COLO829 (cell line): Measurements from ENCODE around the gene TRIM69.
"Not testable (repeated sequence)": the region's sequence is repeated elsewhere in the genome, so short reads cannot be mapped to it uniquely, and the experiment has no call there.

Experiments used
- DNase-seq: peaks from one replicate; pipeline ENCODE4 v3.0.0; 2012; ENCODE audit warnings: low spot score

Gene TRIM69, protein sequence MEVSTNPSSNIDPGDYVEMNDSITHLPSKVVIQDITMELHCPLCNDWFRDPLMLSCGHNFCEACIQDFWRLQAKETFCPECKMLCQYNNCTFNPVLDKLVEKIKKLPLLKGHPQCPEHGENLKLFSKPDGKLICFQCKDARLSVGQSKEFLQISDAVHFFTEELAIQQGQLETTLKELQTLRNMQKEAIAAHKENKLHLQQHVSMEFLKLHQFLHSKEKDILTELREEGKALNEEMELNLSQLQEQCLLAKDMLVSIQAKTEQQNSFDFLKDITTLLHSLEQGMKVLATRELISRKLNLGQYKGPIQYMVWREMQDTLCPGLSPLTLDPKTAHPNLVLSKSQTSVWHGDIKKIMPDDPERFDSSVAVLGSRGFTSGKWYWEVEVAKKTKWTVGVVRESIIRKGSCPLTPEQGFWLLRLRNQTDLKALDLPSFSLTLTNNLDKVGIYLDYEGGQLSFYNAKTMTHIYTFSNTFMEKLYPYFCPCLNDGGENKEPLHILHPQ

DNA sequence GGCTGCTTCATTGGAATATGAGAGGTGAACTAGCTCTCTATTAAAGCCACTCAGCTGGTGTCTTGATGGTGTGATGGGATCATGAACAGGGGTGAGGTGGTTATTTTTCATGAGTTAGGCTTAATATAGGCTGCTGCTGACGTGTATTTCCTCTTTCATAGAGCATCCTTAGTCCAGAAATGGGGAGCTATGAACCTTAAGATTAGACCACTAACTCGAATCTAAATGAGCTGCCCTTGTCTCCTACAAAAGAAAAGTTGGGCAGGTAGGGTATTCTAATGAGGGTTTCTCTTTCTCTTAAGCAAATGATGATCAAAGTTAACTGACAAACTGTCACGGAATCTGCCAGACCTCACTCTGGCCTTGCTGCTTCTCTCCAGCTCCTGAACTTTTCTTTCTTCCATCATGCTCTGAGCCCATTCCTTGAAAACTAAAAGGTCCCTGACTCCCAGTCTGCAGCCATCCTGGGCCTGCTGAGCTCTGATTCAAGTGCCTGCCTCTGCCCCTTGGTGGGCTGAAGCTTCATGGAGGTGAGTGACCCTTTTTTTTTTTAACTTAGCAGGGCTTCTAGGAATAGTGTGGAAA is at the start of gene TRIM69:
TSS of gene TRIM69 (plus strand) at position 348 of the 585 bp plus-strand sequence. CDS start at position 525, 177 bp downstream.
- DNase-seq, result no peak

DNA sequence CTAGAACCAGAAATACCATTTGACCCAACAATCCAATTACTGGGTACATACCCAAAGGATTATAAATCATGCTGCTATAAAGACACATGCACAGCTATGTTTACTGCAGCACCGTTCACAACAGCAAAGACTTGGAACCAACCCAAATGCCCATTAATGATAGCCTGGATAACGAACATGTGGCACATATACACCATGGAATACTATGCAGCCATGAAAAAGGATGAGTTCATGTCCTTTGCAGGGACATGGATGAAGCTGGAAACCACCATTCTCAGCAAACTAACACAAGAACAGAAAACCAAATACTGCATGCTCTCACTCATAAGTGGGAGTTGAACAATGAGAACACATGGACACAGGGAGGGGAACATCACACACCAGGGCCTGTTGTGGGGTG is 47.0 kb upstream of the TRIM69 start:
- DNase-seq, result not testable (repeated sequence)

DNA sequence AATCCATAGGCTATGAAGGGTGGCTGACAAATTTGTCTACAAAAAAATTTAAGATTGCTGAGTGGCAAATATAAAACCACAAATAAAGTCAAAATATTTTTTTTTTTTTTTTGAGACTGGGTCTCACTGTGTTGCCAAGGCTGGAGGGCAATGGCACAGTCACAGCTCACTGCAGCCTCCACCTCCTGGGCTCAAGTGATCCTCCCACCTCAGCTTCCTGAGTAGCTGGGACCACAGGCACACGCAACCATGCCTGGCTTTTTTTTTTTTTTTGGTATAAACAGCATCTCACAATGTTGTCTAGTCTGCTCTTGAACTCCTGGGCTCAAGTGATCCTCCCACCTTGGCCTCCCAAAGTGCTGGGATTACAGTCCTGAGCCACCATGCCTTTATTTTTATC is 46.1 kb upstream of the TRIM69 start:
- not testable (repeated sequence) for DNase-seq

DNA sequence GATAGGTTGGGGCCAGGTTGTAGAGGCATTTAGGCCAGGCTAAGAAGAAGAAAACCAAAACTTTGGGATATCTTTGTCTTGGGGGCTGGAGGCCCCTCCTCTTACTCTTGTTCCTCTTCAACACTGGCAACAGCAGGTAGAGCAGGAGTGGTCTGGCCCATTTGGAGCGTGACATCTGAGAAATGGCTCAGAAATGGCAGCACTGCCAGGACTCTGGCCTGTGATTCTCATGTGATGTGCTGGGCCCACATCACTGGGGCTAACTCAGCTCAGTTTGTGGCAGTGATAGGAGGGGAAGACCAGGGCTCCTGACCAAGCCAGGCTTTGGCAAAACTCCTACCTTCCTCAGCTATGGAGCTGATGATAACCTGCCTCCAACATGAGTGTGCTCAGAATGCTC is 43.7 kb upstream of the TRIM69 start:
- no peak for DNase-seq

DNA sequence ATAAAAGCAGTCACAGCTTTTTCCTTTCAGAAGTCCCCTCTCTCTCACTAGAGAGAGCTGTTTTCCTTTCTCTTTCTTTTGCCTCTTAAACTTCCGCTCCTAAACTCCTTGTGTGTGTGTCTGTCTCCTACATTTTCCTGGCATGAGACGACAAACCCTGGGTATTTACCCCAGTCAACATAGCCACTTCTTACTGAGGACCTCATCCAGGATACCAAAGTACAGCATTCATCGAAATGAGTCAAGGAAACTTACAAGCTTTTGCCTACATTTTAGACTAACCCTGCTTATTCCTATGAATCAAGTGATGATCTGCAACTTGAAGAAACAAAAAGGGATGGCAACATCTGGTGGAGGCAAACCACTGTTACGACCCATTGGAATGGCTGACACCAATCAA is 41.9 kb upstream of the TRIM69 start:
- no peak for DNase-seq

DNA sequence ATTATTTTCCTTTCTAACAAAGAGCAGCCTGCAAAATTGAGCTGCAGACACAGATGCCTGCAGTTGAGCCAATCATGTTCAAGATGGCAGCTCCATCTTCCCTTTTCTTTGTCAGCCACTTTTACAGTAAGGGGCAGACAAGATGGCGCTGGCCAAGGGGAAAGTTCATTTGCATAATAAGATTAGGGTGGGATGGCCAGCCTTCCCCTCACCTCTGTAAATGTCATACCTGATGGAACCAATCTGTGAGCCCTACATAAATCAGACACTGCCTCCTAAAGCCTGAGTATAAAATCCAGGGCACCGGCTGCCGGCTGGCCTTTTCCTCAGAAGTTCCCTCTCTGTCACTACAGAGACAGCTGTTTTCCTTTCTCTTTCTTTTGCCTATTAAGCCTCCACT is 41.0 kb upstream of the TRIM69 start:
- DNase-seq, result no peak

DNA sequence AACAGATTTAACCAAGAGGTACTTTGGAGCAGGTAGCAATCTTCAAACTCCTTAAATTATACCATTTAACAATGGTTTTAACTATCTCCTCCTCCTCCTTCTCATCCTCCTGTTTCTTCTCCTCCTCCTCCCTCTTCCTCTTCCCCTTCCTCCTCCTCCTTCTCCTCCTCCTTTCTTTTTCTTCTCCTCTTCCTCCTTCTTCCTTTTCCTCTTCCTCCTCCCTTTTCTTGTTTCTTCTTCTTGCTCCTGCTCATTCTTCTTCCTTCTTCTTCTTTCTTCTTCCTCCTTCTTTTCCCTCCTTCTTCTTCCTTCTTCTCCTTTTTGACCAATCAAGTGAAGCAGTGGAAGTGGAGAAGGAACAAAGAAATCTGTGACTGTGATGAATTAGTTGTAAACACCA is 39.3 kb upstream of the TRIM69 start:
- no peak for DNase-seq

DNA sequence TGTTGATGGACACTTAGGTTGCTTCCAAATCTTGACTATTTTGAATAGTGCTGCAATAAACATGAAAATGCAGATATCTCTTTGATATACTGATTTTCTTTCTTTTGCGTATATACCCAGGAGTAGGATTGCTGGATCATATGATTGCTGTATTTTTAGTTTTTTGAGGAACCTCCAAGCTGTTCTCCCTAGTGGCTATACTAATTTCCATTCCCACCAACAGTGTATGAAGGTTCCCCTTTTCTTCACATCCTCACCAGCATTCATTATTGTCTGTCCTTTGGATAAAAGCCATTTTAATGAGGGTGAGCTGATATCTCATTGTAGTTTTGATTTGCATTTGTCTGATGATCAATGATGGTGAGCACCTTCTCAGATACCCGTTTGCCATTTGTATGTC is 37.7 kb upstream of the TRIM69 start:
- DNase-seq, result no peak

DNA sequence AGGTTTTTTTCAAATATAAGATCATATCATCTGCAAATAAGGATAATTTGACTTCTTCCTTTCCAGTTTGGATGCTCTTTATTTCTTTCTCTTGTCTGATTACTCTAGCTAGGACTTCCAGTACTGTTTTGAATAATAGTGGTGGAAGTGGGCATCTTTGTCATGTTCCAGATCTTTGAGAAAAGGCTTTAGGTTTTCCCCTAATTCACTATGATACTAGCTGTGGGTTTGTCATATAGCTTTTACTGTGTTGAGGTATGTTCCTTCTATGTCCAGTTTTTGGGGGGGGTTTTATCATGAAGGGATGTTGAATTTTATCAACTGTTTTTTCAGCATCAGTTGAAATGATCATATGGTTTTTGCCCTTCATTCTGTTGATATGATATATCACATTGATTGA is 35.7 kb upstream of the TRIM69 start:
- DNase-seq, result not testable (repeated sequence)

DNA sequence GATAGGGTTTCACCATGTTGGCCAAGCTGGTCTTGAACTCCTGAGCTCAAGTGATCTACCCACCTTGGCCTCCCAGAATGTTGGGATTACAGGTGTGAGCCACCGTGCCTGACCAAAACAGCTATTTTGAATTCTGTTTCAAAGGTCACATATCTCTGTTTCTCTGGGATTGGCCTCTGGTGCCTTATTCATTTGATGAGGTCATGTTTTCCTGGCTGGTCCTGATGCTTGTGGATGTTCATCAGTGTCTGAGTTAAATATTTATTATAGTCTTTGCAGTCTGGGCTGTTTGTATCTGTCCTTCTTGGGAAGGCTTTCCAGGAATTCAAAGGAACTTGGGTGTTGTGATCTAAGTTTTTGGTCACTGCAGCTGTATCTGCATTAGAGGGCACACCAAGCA is 30.3 kb upstream of the TRIM69 start:
- DNase-seq, result no peak

DNA sequence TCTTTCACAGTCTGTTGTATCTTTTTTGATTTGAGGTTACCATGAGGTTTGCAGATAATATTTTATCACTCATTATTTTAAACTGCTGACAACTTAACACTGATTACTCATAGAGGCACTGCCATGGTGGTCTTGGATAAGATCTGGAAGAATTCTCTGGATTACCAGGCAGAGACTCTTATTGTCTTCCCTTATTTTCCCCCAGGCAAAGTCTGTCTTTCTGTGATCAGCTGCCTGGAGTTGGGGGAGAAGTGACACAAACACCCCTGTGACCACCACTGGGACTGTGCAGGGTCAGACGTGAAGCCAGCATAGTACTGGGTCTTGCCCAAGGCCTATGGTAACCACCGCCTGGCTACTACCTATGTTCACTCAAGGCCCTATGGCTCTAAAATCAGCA is 29.9 kb upstream of the TRIM69 start:
- DNase-seq, result no peak

DNA sequence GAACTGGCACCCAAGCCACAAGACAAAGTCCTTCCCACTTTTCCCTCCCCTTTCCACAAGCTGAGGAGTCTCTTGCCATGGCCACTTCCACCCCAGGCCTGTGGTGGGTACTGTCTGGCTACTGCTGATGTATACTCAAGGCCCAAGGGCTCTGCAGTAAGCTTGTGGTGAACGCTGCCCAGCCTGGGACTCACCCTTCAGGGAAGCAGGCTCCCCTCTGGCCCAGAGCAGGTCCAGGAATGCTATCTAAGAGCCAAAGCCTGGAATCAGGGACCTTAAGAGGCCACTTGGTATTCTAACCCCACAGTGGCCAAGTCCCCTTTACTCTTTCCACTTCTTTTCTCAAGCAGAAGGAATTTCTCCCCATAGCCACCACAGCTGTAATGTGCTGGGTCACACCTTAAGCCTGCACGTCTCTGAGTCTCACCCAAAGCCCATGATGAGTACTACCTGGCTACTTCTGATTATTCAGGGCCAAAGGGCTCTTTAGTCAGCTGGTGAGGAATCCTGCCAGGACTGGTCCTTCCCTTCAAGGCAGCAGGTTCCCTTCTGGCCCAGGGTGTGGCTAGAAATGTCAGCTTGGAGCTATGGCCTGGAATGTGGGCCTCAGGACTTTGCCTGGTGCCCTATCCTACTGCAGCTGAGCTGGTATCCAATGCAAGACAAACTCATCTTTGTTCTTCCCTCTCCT is 29.2 kb upstream of the TRIM69 start:
- no peak for DNase-seq

DNA sequence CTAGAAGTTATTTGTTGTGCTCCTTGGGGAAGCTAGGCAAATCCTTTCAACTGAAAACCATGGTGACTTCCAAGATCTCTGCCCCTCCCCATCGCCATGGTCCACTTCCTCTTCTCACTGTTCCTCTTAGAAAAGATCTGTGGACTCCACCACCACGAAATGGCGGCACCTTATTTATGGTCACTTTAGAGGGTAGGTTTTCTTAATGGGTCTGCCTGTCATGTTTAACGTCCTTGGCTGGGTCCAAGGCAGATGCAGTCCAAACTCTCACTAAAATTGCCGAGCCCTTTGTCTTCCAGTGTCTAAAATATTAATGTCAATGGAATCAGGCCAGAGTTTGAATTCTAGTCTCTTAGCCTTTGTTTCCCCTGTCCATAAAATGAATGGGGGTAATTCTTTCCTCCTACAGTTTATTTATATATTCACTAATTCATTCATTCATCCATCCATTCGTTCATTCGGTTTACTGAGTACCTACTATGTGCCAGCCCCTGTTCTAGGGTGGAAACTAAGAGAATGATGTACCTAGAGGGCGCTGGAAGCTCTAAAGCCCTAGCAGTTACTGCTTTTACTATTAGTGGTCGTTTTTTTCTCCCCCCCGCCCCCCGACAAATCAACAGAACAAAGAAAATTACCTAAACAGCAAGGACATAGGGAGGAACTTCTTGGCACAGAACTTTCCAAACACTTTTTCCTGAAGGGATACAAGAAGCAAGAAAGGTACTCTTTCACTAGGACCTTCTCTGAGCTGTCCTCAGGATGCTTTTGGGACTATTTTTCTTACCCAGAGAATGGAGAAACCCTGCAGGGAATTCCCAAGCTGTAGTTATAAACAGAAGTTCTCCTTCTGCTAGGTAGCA is 25.9 kb upstream of the TRIM69 start:
- no peak for DNase-seq

DNA sequence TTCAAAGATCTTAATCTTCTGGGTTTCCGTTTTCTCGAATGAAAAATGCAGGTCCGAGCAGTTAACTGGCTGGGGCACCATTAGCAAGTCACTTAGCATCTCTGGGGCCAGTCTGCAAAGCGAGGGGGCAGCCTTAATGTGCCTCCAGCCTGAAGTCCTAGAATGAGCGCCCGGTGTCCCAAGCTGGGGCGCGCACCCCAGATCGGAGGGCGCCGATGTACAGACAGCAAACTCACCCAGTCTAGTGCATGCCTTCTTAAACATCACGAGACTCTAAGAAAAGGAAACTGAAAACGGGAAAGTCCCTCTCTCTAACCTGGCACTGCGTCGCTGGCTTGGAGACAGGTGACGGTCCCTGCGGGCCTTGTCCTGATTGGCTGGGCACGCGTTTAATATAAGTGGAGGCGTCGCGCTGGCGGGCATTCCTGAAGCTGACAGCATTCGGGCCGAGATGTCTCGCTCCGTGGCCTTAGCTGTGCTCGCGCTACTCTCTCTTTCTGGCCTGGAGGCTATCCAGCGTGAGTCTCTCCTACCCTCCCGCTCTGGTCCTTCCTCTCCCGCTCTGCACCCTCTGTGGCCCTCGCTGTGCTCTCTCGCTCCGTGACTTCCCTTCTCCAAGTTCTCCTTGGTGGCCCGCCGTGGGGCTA is 25.1 kb upstream of the TRIM69 start, which contains the start of the genes B2M and PATL2:
TSS of gene B2M (plus strand) at position 422 of the 647 bp plus-strand sequence. CDS start at position 452, 30 bp downstream.
TSS of gene PATL2 (minus strand) at position 228 of the 647 bp plus-strand sequence. CDS start 34,833 bp downstream, outside the sequence.
- peak; percentile 82 for DNase-seq

DNA sequence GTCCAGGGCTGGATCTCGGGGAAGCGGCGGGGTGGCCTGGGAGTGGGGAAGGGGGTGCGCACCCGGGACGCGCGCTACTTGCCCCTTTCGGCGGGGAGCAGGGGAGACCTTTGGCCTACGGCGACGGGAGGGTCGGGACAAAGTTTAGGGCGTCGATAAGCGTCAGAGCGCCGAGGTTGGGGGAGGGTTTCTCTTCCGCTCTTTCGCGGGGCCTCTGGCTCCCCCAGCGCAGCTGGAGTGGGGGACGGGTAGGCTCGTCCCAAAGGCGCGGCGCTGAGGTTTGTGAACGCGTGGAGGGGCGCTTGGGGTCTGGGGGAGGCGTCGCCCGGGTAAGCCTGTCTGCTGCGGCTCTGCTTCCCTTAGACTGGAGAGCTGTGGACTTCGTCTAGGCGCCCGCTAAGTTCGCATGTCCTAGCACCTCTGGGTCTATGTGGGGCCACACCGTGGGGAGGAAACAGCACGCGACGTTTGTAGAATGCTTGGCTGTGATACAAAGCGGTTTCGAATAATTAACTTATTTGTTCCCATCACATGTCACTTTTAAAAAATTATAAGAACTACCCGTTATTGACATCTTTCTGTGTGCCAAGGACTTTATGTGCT is 24.5 kb upstream of the TRIM69 start:
- no peak for DNase-seq

DNA sequence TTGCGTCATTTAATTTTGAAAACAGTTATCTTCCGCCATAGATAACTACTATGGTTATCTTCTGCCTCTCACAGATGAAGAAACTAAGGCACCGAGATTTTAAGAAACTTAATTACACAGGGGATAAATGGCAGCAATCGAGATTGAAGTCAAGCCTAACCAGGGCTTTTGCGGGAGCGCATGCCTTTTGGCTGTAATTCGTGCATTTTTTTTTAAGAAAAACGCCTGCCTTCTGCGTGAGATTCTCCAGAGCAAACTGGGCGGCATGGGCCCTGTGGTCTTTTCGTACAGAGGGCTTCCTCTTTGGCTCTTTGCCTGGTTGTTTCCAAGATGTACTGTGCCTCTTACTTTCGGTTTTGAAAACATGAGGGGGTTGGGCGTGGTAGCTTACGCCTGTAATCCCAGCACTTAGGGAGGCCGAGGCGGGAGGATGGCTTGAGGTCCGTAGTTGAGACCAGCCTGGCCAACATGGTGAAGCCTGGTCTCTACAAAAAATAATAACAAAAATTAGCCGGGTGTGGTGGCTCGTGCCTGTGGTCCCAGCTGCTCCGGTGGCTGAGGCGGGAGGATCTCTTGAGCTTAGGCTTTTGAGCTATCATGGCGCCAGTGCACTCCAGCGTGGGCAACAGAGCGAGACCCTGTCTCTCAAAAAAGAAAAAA is 23.9 kb upstream of the TRIM69 start:
- no peak for DNase-seq

DNA sequence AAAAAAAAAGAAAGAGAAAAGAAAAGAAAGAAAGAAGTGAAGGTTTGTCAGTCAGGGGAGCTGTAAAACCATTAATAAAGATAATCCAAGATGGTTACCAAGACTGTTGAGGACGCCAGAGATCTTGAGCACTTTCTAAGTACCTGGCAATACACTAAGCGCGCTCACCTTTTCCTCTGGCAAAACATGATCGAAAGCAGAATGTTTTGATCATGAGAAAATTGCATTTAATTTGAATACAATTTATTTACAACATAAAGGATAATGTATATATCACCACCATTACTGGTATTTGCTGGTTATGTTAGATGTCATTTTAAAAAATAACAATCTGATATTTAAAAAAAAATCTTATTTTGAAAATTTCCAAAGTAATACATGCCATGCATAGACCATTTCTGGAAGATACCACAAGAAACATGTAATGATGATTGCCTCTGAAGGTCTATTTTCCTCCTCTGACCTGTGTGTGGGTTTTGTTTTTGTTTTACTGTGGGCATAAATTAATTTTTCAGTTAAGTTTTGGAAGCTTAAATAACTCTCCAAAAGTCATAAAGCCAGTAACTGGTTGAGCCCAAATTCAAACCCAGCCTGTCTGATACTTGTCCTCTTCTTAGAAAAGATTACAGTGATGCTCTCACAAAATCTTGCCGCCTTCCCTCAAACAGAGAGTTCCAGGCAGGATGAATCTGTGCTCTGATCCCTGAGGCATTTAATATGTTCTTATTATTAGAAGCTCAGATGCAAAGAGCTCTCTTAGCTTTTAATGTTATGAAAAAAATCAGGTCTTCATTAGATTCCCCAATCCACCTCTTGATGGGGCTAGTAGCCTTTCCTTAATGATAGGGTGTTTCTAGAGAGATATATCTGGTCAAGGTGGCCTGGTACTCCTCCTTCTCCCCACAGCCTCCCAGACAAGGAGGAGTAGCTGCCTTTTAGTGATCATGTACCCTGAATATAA is 23.0 kb upstream of the TRIM69 start:
- peak; percentile 28 for DNase-seq

DNA sequence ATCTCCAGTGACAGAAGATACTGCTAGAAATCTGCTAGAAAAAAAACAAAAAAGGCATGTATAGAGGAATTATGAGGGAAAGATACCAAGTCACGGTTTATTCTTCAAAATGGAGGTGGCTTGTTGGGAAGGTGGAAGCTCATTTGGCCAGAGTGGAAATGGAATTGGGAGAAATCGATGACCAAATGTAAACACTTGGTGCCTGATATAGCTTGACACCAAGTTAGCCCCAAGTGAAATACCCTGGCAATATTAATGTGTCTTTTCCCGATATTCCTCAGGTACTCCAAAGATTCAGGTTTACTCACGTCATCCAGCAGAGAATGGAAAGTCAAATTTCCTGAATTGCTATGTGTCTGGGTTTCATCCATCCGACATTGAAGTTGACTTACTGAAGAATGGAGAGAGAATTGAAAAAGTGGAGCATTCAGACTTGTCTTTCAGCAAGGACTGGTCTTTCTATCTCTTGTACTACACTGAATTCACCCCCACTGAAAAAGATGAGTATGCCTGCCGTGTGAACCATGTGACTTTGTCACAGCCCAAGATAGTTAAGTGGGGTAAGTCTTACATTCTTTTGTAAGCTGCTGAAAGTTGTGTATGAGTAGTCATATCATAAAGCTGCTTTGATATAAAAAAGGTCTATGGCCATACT is 21.1 kb upstream of the TRIM69 start:
- no peak for DNase-seq
